ENCODE data around the gene WWOX.

WWOX gene

GRCh38 chr16:78198288-78198687 is 98.8 kb downstream of the WWOX start:
- no peak for DNase-seq

- DNase-seq = no peak
Measured at GRCh38 chr16:78199325-78200022, 100.0 kb downstream of the WWOX start.

GRCh38 chr16:78200023-78200389 is 100.6 kb downstream of the WWOX start:
- no peak for DNase-seq

GRCh38 chr16:78200623-78201096 is 101.2 kb downstream of the WWOX start:
- no peak for DNase-seq

GRCh38 chr16:78205506-78205905 is 106.1 kb downstream of the WWOX start:
- no peak for DNase-seq

- DNase-seq = no peak
Measured at GRCh38 chr16:78206623-78207223, 107.3 kb downstream of the WWOX start.

- no peak for DNase-seq
Measured at GRCh38 chr16:78209951-78210661, 110.7 kb downstream of the WWOX start.

- DNase-seq = no peak
Measured at GRCh38 chr16:78211020-78211599, 111.7 kb downstream of the WWOX start.

- DNase-seq = no peak
Measured at GRCh38 chr16:78211946-78212345, 112.5 kb downstream of the WWOX start.

- DNase-seq = no peak
Measured at GRCh38 chr16:78212674-78213073, 113.2 kb downstream of the WWOX start.

GRCh38 chr16:78213751-78214150 is 114.3 kb downstream of the WWOX start:
- no peak for DNase-seq

GRCh38 chr16:78215222-78215621 is 115.8 kb downstream of the WWOX start:
- DNase-seq = no peak

GRCh38 chr16:78216166-78216745 is 116.8 kb downstream of the WWOX start:
- no peak for DNase-seq

GRCh38 chr16:78217276-78217675 is 117.8 kb downstream of the WWOX start:
- no peak for DNase-seq

GRCh38 chr16:78218279-78218678 is 118.8 kb downstream of the WWOX start:
- no peak for DNase-seq

GRCh38 chr16:78218856-78219651 is 119.6 kb downstream of the WWOX start:
- no peak for DNase-seq

GRCh38 chr16:78220571-78220970 is 121.1 kb downstream of the WWOX start:
- no peak for DNase-seq

GRCh38 chr16:78221892-78222291 is 122.4 kb downstream of the WWOX start:
- DNase-seq = no peak

- DNase-seq = no peak
Measured at GRCh38 chr16:78224342-78224741, 124.9 kb downstream of the WWOX start.

GRCh38 chr16:78225919-78226318 is 126.5 kb downstream of the WWOX start:
- no peak for DNase-seq

GRCh38 chr16:78227855-78228254 is 128.4 kb downstream of the WWOX start:
- DNase-seq = no peak

- no peak for DNase-seq
Measured at GRCh38 chr16:78228704-78229103, 129.2 kb downstream of the WWOX start.

GRCh38 chr16:78230832-78231231 is 131.4 kb downstream of the WWOX start:
- DNase-seq = no peak

All from NCI-H446 (cell line).